T-helper 2 cell treated with Interferon-gamma antibody and Interleukin-4, amounts not matched to agents 100 ng/mL and 5 ng/mL, for 36 hours (primary cell): ENCODE measurements around the gene UNK. TPM values are rescaled to one million over a fixed set of nuclear protein-coding genes. Genes with fewer than 3 reads are reported as not detected.
"Not testable (repeated sequence)": the region's sequence is repeated elsewhere in the genome, so short reads cannot be mapped to it uniquely, and the experiment has no call there.

ENCODE experiments used
- intact Hi-C: fragments of 100-400 bp; cut with micrococcal nuclease; formaldehyde crosslinking; loops from one replicate; pipeline ENCODE4 v1.15.1; 2023
- total RNA-seq: library from RNA; stranded (reverse); gene quantifications from 2 replicates; pipeline ENCODE4 v1.2.3, GENCODE V29; 2022

Gene UNK
- total RNA-seq, 1 donor from 2014 or later, result 29.3 TPM

DNA sequence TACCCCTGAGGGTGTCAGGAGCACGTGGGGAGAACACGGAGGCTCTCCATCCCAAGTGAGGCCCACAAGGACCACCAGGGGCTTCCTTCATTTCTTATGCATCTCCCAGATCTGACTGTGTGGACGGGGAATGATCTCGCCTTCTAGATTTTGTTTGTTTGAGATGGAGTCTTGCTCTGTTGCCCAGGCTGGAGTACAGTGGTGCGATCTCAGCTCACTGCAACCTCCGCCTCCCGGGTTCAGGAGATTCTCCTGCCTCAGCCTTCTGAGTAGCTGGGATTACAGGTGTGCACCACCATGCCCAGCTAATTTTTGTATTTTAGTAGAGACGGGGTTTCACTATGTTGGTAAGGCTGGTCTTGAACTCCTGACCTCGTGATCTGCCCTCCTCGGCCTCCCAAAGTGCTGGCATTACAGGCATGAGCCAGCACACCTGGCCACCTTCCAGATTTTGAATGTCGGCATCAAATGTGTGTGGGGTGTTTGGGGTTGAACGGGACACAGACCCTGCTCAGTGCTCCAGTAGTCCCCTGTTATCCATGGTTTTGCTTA, 84.2 kb downstream of the UNK start:
- intact Hi-C loops, result not testable (repeated sequence)

DNA sequence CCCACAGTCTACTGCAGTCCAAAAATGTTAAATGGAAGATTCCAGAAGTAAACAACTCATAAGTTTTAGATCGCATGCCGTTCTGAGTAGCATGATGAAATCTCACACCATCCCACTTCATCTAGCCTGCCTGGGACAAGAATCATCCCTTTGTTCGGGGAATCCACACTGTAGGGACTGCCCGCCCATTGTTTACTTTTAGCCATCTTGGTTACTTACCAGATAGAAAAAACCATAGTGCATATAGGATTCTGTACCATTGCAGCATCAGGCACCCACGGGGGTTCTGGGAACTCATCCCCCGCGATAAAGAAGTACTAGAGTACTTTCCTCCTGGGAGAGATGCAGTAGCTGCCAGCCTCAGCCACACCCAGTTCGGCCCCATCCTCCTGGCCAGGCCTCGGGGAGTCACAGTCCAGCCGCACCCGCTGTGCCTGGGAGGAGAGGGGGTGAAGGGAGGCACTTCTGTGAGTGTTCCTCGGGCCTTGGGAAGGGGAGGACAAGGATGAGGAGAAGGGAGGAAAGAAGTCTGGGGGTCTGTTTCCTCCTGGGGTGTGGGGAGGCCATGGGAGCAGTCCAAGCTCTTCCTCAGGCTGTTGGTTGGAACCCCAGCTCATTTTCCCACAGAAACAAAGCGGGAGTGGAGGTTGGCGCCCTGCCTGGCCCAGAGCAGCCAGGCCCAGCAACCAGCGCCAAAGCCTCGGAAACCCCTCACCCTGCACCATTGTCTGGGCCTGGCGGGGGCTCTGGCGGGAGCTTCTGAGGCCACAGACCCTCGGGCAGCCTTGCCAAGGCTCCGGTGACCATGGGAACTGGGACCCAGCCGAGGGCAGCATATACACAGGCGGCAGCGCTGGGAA, 84.9 kb downstream of the UNK start:
- intact Hi-C loops, result no loop called here

DNA sequence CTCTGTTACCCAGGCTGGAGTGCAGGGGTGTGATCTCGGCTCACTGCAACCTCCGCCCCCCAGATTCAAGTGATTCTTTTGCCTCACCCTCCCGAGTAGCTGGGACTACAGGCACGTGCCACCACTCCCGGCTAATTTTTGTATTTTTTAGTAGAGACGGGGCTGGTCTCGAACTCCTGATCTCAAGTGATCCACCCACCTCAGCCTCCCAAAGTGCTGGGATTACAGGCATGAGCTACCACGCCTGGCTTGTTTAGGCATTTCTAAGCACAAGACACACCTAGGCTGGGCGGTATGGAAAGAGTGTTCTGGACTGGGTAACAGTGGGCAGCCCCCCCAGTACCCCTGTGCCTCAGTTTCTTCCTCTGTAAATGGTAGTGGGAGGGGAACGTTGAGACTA, 85.6 kb downstream of the UNK start:
- intact Hi-C loops, result not testable (repeated sequence)

DNA sequence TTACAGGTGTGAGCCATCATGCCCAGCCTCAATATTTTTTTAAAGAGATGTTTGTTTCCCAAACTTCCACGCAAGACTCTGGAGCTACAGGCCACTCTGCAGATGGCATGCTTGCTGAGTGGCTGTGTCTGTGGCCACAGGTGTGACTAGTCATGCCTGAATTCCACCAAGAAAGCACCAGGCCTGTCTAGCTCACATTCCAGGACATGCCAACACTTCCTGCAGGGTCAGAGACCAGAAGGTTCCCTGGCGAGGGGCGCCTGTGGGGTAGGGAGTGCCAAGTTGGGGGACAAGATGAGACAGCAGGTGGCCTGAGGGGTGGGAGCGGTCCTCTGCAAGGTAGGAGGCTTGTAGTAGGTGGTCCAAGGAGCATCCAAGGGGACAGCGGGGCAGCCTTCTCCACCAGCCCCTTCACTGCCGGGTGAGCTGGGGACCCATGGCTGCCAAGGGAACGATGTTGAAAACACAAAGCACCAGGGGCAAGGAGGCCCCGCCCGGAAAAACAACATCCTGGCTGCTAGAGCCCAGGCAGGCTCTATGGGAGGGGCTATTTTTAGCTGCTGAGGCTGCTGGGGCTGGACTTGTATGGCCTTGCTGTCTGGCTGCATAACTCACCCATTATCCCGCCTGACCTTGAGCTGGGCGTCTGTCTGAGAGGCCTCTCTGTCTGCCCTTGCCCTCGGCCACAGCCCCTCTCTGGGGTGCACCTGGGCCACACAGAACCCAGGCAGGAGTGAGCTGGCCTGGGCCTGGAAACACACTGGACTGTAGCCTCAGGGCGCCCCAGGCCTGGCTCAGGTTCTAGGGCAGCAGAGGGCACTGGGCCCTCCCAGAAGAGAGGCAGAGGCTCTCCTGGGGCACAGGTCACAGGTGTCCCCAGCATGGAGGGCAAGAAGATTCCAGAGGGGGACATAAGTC, 88.1 kb downstream of the UNK start:
- intact Hi-C loops, result no loop called here

DNA sequence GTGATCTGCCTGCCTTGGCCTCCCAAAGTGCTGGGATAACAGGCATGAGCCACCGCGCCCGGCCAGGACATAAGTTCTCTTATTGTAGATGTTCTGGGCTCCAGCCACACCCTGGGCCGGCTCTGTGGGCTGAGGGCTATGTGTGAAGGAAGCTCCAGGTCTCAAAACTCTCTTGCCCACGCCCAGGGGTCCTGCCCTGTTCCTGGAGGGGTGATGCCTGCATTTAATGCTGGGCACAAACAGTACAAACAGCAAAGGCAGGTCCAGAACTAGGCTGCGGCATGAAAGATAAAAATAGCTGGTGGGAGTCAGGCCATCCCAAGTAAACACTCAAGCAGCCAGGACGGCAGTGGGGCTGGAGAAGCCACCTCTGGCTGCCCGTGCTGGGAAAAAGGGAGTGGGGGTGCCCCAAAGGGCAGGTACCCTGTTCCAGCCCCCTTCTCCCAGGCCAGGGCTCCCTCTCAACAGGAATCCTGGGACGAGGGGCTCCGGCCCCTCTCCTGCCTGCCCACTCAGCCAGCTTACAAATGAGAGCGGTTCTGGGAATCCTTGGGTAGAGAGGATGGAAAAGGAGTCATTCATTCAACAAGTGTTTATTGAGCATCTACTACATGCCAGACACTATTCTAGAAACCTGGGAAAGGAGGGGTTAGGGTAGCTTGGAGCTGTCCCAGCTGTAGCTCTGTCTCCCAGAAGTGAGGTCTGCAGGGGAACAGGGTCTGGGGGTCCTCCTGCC, 89.1 kb downstream of the UNK start:
- intact Hi-C loops, result no loop called here

DNA sequence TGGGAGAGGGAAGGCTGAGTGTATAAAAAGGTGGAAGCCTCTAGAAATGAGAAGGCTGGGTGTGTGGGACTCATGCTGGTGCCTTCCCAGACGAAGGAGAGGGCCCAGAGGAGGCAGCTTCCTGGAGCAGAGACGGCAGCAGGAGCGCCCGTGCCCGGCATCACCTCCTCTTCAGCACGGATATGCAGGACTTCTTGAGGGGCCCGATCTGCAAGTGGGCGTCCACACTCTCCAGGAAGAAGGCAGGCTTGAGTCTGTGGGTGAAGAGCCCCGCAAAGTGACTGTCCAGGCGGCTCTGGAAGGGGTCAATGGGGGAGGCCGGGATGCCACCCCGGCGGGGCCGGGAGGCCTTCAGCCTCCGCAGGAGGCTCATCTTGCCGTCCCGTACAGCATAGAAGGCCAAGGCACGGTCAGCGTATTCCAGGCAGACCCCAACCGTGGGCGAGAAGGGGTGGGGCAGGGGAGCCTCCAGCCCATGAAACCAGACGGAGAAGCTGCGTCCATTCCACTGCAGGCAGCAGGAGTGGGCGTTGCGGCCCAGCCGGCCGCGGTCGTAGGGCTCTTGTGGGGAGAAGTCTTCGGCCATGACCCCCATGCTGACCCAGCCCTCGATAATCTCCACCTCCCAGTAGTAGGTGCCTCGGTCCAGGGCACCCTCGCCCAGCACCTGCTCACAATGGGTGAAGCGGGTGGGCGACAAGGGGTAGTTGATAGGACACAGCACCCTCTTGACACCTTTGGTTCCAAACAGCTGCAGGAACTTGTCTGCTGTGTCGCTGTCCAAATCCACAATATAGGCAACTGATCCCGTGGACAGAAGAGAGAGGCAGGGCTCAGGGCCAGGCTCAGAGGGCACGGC, 89.9 kb downstream of the UNK start:
- intact Hi-C loops, result no loop called here

Other genes starting within 250 kb of the UNK start
- 53.8 and 55.5 TPM in 2 replicates for gene MYO15B, start 197.0 kb upstream of the UNK start, total RNA-seq
- 0.50 and 0.52 TPM in 2 replicates for gene SMIM5, start 151.4 kb upstream of the UNK start, total RNA-seq
- gene RECQL5, start 117.7 kb upstream of the UNK start, total RNA-seq, result 39.3 and 42.2 TPM in 2 replicates
- 93.6 and 97.7 TPM in 2 replicates for gene SAP30BP, start 117.5 kb upstream of the UNK start, total RNA-seq
- gene ITGB4, start 63.3 kb upstream of the UNK start, total RNA-seq, result 0.30 and 1.7 TPM in 2 replicates
- 47.6 and 52.9 TPM in 2 replicates for gene GALK1, start 19.6 kb upstream of the UNK start, total RNA-seq
- 206 and 210 TPM in 2 replicates for gene UNC13D, start 59.6 kb downstream of the UNK start, total RNA-seq
- gene WBP2, start 70.5 kb downstream of the UNK start, total RNA-seq, result 61.9 and 66.3 TPM in 2 replicates
- gene TRIM47, start 93.8 kb downstream of the UNK start, total RNA-seq, result 19.8 and 22.5 TPM in 2 replicates
- gene TRIM65, start 112.1 kb downstream of the UNK start, total RNA-seq, result 38.3 and 41.1 TPM in 2 replicates
- gene MRPL38, start 120.1 kb downstream of the UNK start, total RNA-seq, result 96.2 and 110 TPM in 2 replicates
- gene FBF1, start 156.2 kb downstream of the UNK start, total RNA-seq, result 20.4 and 21.4 TPM in 2 replicates
- gene ACOX1, start 194.4 kb downstream of the UNK start, total RNA-seq, result 29.0 and 29.4 TPM in 2 replicates
- gene TEN1, start 194.4 kb downstream of the UNK start, total RNA-seq, result 16.7 TPM in 2 replicates
- gene CDK3, start 216.0 kb downstream of the UNK start, total RNA-seq, result 6.7 and 9.8 TPM in 2 replicates
- 0.02 and 0.16 TPM in 2 replicates for gene EVPL, start 242.5 kb downstream of the UNK start, total RNA-seq